ENCODE results near the gene CBX4. TPM values are rescaled to one million over a fixed set of nuclear protein-coding genes. Genes with fewer than 3 reads are reported as not detected.

The CBX4 gene
- total and polyA plus RNA-seq, 2 of the 13 experiments (the other 11 are each of a cell fraction or from before 2014, with no cell fraction given), result 25.8 to 50.8 TPM

DNA sequence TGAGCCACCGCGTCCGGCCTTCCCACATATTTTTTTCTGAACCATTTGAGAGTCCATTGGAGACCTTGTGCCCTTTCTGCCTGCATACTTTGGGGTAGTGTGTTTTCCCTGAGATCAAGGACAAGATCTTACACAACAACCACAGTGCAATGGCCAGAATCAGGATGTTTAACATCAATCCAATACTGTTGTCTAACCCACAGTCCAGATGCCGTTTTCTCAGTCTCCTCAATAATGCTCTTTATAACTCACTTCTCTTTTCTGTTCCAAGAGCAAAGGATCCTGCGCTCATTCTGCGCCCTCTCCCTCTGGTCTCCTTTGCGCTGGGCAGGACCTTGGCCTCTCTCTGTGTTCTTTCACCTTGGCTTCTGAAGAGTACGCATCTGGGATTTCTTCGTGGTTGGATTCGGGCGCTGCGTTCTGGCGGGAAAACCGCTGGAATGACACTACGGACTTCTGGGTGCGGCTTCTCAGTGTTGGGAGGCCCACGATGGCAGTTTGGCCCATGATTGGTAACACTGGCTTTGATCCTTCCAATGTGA lies 16.6 kb downstream of the CBX4 start (continued):
- TF ChIP-seq, protein P1, sequence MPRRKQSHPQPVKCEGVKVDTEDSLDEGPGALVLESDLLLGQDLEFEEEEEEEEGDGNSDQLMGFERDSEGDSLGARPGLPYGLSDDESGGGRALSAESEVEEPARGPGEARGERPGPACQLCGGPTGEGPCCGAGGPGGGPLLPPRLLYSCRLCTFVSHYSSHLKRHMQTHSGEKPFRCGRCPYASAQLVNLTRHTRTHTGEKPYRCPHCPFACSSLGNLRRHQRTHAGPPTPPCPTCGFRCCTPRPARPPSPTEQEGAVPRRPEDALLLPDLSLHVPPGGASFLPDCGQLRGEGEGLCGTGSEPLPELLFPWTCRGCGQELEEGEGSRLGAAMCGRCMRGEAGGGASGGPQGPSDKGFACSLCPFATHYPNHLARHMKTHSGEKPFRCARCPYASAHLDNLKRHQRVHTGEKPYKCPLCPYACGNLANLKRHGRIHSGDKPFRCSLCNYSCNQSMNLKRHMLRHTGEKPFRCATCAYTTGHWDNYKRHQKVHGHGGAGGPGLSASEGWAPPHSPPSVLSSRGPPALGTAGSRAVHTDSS (CRISPR knock-in tag; conservative IDR thresholded peaks at IDR 0.05), result no peak
- no peak for TF ChIP-seq KDM5A (IDR thresholded peaks at IDR 0.05; ENCODE audit: borderline replicate concordance, low read length)
- TF ChIP-seq GATAD1 (CRISPR knock-in tag; IDR thresholded peaks at IDR 0.05), result peak; percentile 76
- TF ChIP-seq ZNF180 (CRISPR knock-in tag; IDR thresholded peaks at IDR 0.05; ENCODE audit: borderline replicate concordance, low read depth), result no peak
- TF ChIP-seq ADNP (CRISPR knock-in tag; IDR thresholded peaks at IDR 0.05), result no peak
- TF ChIP-seq, protein P2, sequence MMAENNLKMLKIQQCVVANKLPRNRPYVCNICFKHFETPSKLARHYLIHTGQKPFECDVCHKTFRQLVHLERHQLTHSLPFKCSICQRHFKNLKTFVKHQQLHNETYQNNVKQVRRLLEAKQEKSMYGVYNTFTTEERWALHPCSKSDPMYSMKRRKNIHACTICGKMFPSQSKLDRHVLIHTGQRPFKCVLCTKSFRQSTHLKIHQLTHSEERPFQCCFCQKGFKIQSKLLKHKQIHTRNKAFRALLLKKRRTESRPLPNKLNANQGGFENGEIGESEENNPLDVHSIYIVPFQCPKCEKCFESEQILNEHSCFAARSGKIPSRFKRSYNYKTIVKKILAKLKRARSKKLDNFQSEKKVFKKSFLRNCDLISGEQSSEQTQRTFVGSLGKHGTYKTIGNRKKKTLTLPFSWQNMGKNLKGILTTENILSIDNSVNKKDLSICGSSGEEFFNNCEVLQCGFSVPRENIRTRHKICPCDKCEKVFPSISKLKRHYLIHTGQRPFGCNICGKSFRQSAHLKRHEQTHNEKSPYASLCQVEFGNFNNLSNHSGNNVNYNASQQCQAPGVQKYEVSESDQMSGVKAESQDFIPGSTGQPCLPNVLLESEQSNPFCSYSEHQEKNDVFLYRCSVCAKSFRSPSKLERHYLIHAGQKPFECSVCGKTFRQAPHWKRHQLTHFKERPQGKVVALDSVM (CRISPR knock-in tag; IDR thresholded peaks at IDR 0.05), result peak; percentile 56; the same call in 1 of the 2 replicates
- TF ChIP-seq, protein P3, sequence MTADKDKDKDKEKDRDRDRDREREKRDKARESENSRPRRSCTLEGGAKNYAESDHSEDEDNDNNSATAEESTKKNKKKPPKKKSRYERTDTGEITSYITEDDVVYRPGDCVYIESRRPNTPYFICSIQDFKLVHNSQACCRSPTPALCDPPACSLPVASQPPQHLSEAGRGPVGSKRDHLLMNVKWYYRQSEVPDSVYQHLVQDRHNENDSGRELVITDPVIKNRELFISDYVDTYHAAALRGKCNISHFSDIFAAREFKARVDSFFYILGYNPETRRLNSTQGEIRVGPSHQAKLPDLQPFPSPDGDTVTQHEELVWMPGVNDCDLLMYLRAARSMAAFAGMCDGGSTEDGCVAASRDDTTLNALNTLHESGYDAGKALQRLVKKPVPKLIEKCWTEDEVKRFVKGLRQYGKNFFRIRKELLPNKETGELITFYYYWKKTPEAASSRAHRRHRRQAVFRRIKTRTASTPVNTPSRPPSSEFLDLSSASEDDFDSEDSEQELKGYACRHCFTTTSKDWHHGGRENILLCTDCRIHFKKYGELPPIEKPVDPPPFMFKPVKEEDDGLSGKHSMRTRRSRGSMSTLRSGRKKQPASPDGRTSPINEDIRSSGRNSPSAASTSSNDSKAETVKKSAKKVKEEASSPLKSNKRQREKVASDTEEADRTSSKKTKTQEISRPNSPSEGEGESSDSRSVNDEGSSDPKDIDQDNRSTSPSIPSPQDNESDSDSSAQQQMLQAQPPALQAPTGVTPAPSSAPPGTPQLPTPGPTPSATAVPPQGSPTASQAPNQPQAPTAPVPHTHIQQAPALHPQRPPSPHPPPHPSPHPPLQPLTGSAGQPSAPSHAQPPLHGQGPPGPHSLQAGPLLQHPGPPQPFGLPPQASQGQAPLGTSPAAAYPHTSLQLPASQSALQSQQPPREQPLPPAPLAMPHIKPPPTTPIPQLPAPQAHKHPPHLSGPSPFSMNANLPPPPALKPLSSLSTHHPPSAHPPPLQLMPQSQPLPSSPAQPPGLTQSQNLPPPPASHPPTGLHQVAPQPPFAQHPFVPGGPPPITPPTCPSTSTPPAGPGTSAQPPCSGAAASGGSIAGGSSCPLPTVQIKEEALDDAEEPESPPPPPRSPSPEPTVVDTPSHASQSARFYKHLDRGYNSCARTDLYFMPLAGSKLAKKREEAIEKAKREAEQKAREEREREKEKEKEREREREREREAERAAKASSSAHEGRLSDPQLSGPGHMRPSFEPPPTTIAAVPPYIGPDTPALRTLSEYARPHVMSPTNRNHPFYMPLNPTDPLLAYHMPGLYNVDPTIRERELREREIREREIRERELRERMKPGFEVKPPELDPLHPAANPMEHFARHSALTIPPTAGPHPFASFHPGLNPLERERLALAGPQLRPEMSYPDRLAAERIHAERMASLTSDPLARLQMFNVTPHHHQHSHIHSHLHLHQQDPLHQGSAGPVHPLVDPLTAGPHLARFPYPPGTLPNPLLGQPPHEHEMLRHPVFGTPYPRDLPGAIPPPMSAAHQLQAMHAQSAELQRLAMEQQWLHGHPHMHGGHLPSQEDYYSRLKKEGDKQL (CRISPR knock-in tag; IDR thresholded peaks at IDR 0.05; ENCODE audit: low read depth), result peak; percentile 85
- TF ChIP-seq MEF2D (CRISPR knock-in tag; IDR thresholded peaks at IDR 0.05), result 0 out of 2 replicates have a peak, but pooled peaks have one; percentile 85
- no peak for TF ChIP-seq RAD21 (CRISPR knock-in tag; IDR thresholded peaks at IDR 0.05)
- TF ChIP-seq, protein P4, sequence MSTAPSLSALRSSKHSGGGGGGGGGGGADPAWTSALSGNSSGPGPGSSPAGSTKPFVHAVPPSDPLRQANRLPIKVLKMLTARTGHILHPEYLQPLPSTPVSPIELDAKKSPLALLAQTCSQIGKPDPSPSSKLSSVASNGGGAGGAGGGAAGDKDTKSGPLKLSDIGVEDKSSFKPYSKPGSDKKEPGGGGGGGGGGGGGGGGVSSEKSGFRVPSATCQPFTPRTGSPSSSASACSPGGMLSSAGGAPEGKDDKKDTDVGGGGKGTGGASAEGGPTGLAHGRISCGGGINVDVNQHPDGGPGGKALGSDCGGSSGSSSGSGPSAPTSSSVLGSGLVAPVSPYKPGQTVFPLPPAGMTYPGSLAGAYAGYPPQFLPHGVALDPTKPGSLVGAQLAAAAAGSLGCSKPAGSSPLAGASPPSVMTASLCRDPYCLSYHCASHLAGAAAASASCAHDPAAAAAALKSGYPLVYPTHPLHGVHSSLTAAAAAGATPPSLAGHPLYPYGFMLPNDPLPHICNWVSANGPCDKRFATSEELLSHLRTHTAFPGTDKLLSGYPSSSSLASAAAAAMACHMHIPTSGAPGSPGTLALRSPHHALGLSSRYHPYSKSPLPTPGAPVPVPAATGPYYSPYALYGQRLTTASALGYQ (CRISPR knock-in tag; IDR thresholded peaks at IDR 0.05), result peak; percentile 61
- TF ChIP-seq, protein P5, sequence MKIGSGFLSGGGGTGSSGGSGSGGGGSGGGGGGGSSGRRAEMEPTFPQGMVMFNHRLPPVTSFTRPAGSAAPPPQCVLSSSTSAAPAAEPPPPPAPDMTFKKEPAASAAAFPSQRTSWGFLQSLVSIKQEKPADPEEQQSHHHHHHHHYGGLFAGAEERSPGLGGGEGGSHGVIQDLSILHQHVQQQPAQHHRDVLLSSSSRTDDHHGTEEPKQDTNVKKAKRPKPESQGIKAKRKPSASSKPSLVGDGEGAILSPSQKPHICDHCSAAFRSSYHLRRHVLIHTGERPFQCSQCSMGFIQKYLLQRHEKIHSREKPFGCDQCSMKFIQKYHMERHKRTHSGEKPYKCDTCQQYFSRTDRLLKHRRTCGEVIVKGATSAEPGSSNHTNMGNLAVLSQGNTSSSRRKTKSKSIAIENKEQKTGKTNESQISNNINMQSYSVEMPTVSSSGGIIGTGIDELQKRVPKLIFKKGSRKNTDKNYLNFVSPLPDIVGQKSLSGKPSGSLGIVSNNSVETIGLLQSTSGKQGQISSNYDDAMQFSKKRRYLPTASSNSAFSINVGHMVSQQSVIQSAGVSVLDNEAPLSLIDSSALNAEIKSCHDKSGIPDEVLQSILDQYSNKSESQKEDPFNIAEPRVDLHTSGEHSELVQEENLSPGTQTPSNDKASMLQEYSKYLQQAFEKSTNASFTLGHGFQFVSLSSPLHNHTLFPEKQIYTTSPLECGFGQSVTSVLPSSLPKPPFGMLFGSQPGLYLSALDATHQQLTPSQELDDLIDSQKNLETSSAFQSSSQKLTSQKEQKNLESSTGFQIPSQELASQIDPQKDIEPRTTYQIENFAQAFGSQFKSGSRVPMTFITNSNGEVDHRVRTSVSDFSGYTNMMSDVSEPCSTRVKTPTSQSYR (CRISPR knock-in tag; IDR thresholded peaks at IDR 0.05; ENCODE audit: borderline replicate concordance), result peak; percentile 80; the same call in 1 of the 2 replicates
- TF ChIP-seq FOSL1 (CRISPR knock-in tag; IDR thresholded peaks at IDR 0.05; ENCODE audit: borderline replicate concordance), result no peak
- TF ChIP-seq ONECUT2 (CRISPR knock-in tag; IDR thresholded peaks at IDR 0.05), result peak; percentile 81
- TF ChIP-seq, protein P6, sequence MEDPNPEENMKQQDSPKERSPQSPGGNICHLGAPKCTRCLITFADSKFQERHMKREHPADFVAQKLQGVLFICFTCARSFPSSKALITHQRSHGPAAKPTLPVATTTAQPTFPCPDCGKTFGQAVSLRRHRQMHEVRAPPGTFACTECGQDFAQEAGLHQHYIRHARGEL (CRISPR knock-in tag; IDR thresholded peaks at IDR 0.05), result no peak
